Measurements from ENCODE around the gene MAPK12. TPM values are rescaled to one million over a fixed set of nuclear protein-coding genes. Genes with fewer than 3 reads are reported as not detected.

MAPK12 gene
- total RNA-seq = 34.6 to 46.6 TPM (median 44.7 TPM) in 3 replicates
- long read RNA-seq, transcript MAPK12-206 (12 exons, 1,785 nt) = minor isoform, 6 of 118 reads
- long read RNA-seq, transcript MAPK12-201 (12 exons, 1,918 nt) = major isoform, 37 of 118 reads
- long read RNA-seq, transcript MAPK12-211 (11 exons, 1,779 nt) = minor isoform, 6 of 118 reads
- long read RNA-seq, partial matches to known transcripts = 21 of 118 reads
- long read RNA-seq, other reads (novel, unspliced or antisense) = 44 of 118 reads

- no peaks in the 10 kb centered on the region for H3K27me3 Mint-ChIP-seq (ENCODE audit: low read depth)
- H3K36me3 Mint-ChIP-seq (ENCODE audit: low read depth) = no peaks in the 10 kb centered on the region
- no peak for TF ChIP-seq CTCF (IDR thresholded peaks at IDR 0.05)
- H3K27ac Mint-ChIP-seq (ENCODE audit: unreplicated experiment) = peak within 1 kb of the TSS; percentile 65
- H3K4me1 Mint-ChIP-seq (ENCODE audit: low read depth) = peaks cover 14% of the 10 kb centered on the region
- DNase-seq (ENCODE audit: low spot score) = no peak
- peak within 1 kb of the TSS; percentile 77 for H3K4me3 Mint-ChIP-seq (ENCODE audit: unreplicated experiment)
- H3K9me3 Mint-ChIP-seq (ENCODE audit: low read depth) = no peaks in the 10 kb centered on the region
Observed at GRCh38 chr22:50261615-50262459, at the start of gene MAPK12. Gene MAPK12, minus strand, starts transcription at chr22:50261683. Its CDS starts 174 bp downstream, at chr22:50261509.

- no peak for TF ChIP-seq CTCF (IDR thresholded peaks at IDR 0.05)
- H3K4me1 Mint-ChIP-seq (ENCODE audit: low read depth) = peaks cover 17% of the 10 kb centered on the region
- H3K27me3 Mint-ChIP-seq (ENCODE audit: low read depth) = no peaks in the 10 kb centered on the region
- no peak overlapping the region for H3K27ac Mint-ChIP-seq (ENCODE audit: unreplicated experiment)
- no peak for DNase-seq (ENCODE audit: low spot score)
- H3K9me3 Mint-ChIP-seq (ENCODE audit: low read depth) = no peaks in the 10 kb centered on the region
- no peak overlapping the region for H3K4me3 Mint-ChIP-seq (ENCODE audit: unreplicated experiment)
- H3K36me3 Mint-ChIP-seq (ENCODE audit: low read depth) = no peaks in the 10 kb centered on the region
Observed at GRCh38 chr22:50310949-50311444, 49.5 kb upstream of the MAPK12 start.

- Mint-ChIP-seq H3K27ac (ENCODE audit: unreplicated experiment) (no peak overlapping the region), H3K9me3 (ENCODE audit: low read depth) (no peaks in the 10 kb centered on the region), H3K36me3 (ENCODE audit: low read depth) (no peaks in the 10 kb centered on the region), H3K27me3 (ENCODE audit: low read depth) (no peaks in the 10 kb centered on the region), H3K4me3 (ENCODE audit: unreplicated experiment) (no peak overlapping the region), H3K4me1 (ENCODE audit: low read depth) (peaks cover 24% of the 10 kb centered on the region)
- no peak for DNase-seq (ENCODE audit: low spot score)
- no peak for TF ChIP-seq CTCF (IDR thresholded peaks at IDR 0.05)
Observed at GRCh38 chr22:50310031-50310722, 48.7 kb upstream of the MAPK12 start.

GRCh38 chr22:50309601-50309991, 48.1 kb upstream of the MAPK12 start:
- H3K4me3 Mint-ChIP-seq (ENCODE audit: unreplicated experiment) = no peak overlapping the region
- no peaks in the 10 kb centered on the region for H3K36me3 Mint-ChIP-seq (ENCODE audit: low read depth)
- DNase-seq (ENCODE audit: low spot score) = no peak
- TF ChIP-seq CTCF (IDR thresholded peaks at IDR 0.05) = no peak
- peaks cover 30% of the 10 kb centered on the region for H3K4me1 Mint-ChIP-seq (ENCODE audit: low read depth)
- no peaks in the 10 kb centered on the region for H3K27me3 Mint-ChIP-seq (ENCODE audit: low read depth)
- no peaks in the 10 kb centered on the region for H3K9me3 Mint-ChIP-seq (ENCODE audit: low read depth)
- peak overlapping the region; percentile 97 for H3K27ac Mint-ChIP-seq (ENCODE audit: unreplicated experiment)

Data from chondrocyte (in vitro differentiated cells).